GM23338 (cell line): ENCODE data around the gene ZNF383. TPM values are rescaled to one million over a fixed set of nuclear protein-coding genes. Genes with fewer than 3 reads are reported as not detected.

Experiments used
- ATAC-seq: fragments of 200-7000 bp; cut with Tn5 transposase; 3 replicates; pipeline ENCODE4 v1.9.1; 2020
- DNase-seq: peaks from one replicate; pipeline ENCODE4 v3.0.0-alpha.2; 2015; ENCODE audit warnings: low spot score
- H2AFZ ChIP-seq: fragments of 200-600 bp; sonication (generic); 2 replicates; pipeline ENCODE4 v1.8.0; 2016; ENCODE audit warnings: antibody characterized with exemption, mild to moderate bottlenecking, moderate library complexity
- H3F3A ChIP-seq: fragments of 200-600 bp; sonication (generic); replicated peaks from 2 replicates; pipeline ENCODE4 v1.8.0; 2017; ENCODE audit warnings: antibody characterized with exemption, mixed run types, low read depth
- H3K27ac ChIP-seq: fragments of 200-600 bp; sonication (generic); 2 replicates; pipeline ENCODE4 v1.6.1; 2016; ENCODE audit warnings: low read depth
- H3K27me3 ChIP-seq: fragments of 200-600 bp; sonication (generic); 2 replicates; pipeline ENCODE4 v1.8.0; 2016; ENCODE audit warnings: mild to moderate bottlenecking, mixed run types, moderate library complexity; ENCODE audit not compliant: insufficient read depth
- H3K36me3 ChIP-seq: fragments of 200-600 bp; sonication (generic); 2 replicates; pipeline ENCODE4 v1.8.0; 2016; ENCODE audit warnings: mild to moderate bottlenecking; ENCODE audit not compliant: insufficient read depth
- H3K4me1 ChIP-seq: fragments of 200-600 bp; sonication (generic); 2 replicates; pipeline ENCODE4 v1.8.0; 2016; ENCODE audit warnings: mild to moderate bottlenecking, moderate library complexity; ENCODE audit not compliant: insufficient read depth
- H3K4me2 ChIP-seq: fragments of 200-600 bp; sonication (generic); 2 replicates; pipeline ENCODE4 v1.7.1; 2017; ENCODE audit warnings: mixed run types
- H3K4me3 ChIP-seq: fragments of 200-600 bp; sonication (generic); 2 replicates; pipeline ENCODE4 v1.6.1; 2016; ENCODE audit warnings: mixed run types
- H3K79me2 ChIP-seq: fragments of 200-600 bp; sonication (generic); replicated peaks from 2 replicates; pipeline ENCODE4 v1.8.0; 2017; ENCODE audit warnings: mild to moderate bottlenecking; ENCODE audit not compliant: insufficient read depth
- H3K9me2 ChIP-seq: fragments of 200-600 bp; sonication (generic); 2 replicates; pipeline ENCODE4 v1.8.0; 2017; ENCODE audit not compliant: insufficient read depth
- H4K20me1 ChIP-seq: fragments of 200-600 bp; sonication (generic); replicated peaks from 2 replicates; pipeline ENCODE4 v1.8.0; 2017; ENCODE audit warnings: mild to moderate bottlenecking; ENCODE audit not compliant: insufficient read depth
- H3K27ac Mint-ChIP-seq: 2 replicates; pipeline ENCODE4 v1.8.0; 2020; ENCODE audit warnings: inconsistent platforms, mild to moderate bottlenecking, moderate library complexity, mixed read lengths
- H3K27me3 Mint-ChIP-seq: 3 replicates; pipeline ENCODE4 v1.8.0; 2022; ENCODE audit warnings: low read depth, mild to moderate bottlenecking, moderate library complexity, mixed read lengths, inconsistent platforms; ENCODE audit not compliant: insufficient read depth, poor library complexity
- H3K36me3 Mint-ChIP-seq: 3 replicates; pipeline ENCODE4 v1.8.0; 2021; ENCODE audit warnings: low read depth, mild to moderate bottlenecking, inconsistent platforms, moderate library complexity, mixed read lengths
- H3K4me1 Mint-ChIP-seq: 3 replicates; pipeline ENCODE4 v1.8.0; 2020; ENCODE audit warnings: mild to moderate bottlenecking, inconsistent platforms, mixed read lengths
- H3K4me3 Mint-ChIP-seq: 3 replicates; pipeline ENCODE4 v1.8.0; 2021; ENCODE audit warnings: moderate library complexity, mild to moderate bottlenecking, inconsistent platforms, mixed read lengths
- H3K9me3 Mint-ChIP-seq: 3 replicates; pipeline ENCODE4 v1.8.0; 2020; ENCODE audit warnings: moderate library complexity, mild to moderate bottlenecking, inconsistent platforms, mixed read lengths
- CREB1 ChIP-seq: fragments of 250-450 bp; sonication (Bioruptor Pico); IDR thresholded peaks from 2 replicates; pipeline ENCODE4 v1.5.0; 2020; ENCODE audit warnings: low read depth, mild to moderate bottlenecking, moderate library complexity
- CTCF ChIP-seq, 2 experiments: fragments of 200-600 bp in 1 of 2; sonication (generic) in 1 of 2; conservative IDR thresholded peaks; 2 replicates each; pipeline versions ENCODE4 v1.5.1 to v1.6.1; 2016 to 2017; ENCODE audit warnings: antibody characterized with exemption in 2 of 2, low read depth in 2 of 2, mild to moderate bottlenecking in 2 of 2, moderate library complexity in 1 of 2
- JUNB ChIP-seq: IDR thresholded peaks from one replicate; pipeline ENCODE4 v1.6.1; 2016; ENCODE audit warnings: antibody characterized with exemption; ENCODE audit not compliant: unreplicated experiment
- NANOG ChIP-seq: IDR thresholded peaks from 2 replicates; pipeline ENCODE4 v1.6.1; 2016; ENCODE audit warnings: antibody characterized with exemption, borderline replicate concordance
- POLR2AphosphoS5 ChIP-seq: IDR thresholded peaks from 2 replicates; pipeline ENCODE4 v1.6.1; 2016; ENCODE audit warnings: antibody characterized with exemption, low read depth
- REST ChIP-seq: IDR thresholded peaks from one replicate; pipeline ENCODE4 v1.6.1; 2018; ENCODE audit warnings: antibody characterized with exemption; ENCODE audit not compliant: unreplicated experiment
- STAT1 ChIP-seq: IDR thresholded peaks from one replicate; pipeline ENCODE4 v1.6.1; 2016; ENCODE audit warnings: antibody characterized with exemption; ENCODE audit not compliant: unreplicated experiment
- ZNF114 ChIP-seq: fragments of 250-450 bp; sonication (Bioruptor Pico); IDR thresholded peaks from 2 replicates; pipeline ENCODE4 v1.5.0; 2020; ENCODE audit warnings: mild to moderate bottlenecking, moderate library complexity
- ZNF462 ChIP-seq: fragments of 250-450 bp; sonication (Bioruptor Pico); IDR thresholded peaks from 2 replicates; pipeline ENCODE4 v1.5.0; 2020; ENCODE audit warnings: mild to moderate bottlenecking, moderate library complexity
- polyA plus RNA-seq: library from polyadenylated mRNA; unstranded; fragments of >200 nt; fragmentation: Nextera tagmentation; extraction: Ambion mirVana; gene quantifications from 2 replicates; pipeline ENCODE4 v1.2.1, GENCODE V29; 2016
- total RNA-seq: library from RNA; depleted of rRNA; stranded (reverse); fragments of >200 nt; shearing (Covaris generic); gene quantifications from 2 replicates; pipeline ENCODE4 v1.2.3, GENCODE V29; 2014
- TF ChIP-seq, protein P1 (sequence below): IDR thresholded peaks from 2 replicates; pipeline ENCODE4 v1.6.1; 2016; ENCODE audit warnings: antibody characterized with exemption

The ZNF383 gene
- total and polyA plus RNA-seq, 2 experiments from 2014 or later: 3.1 to 6.7 TPM

DNA sequence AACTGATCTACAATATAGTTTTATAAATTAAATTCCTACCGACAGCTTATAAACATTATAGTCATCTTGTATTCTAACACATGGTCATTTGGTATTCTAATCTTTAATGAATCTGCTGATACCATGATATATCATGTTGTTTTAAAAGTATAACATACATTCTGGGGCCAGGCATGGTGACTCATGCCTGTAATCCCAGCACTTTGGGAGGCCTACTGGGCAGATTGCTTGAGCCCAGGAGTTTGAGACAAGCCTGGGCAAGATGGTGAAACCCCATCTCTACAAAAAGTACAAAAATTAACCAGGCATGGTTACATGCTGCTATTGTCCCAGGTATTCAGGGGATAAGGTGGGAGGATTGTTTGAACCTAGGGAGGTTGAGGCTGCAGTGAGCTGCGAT, 3.1 kb downstream of the ZNF383 start:
- Mint-ChIP-seq H3K9me3 (peaks cover 29% of the 10 kb centered on the region), H3K4me3 (no peak overlapping the region), H3K27ac (no peak overlapping the region), H3K4me1 (peaks cover 8% of the 10 kb centered on the region), H3K36me3 (peaks cover 46% of the 10 kb centered on the region), H3K27me3 (peaks cover 6% of the 10 kb centered on the region)
- no peak for TF ChIP-seq NANOG
- no peak for ATAC-seq
- Histone ChIP-seq H3K4me1 (no peaks in the 10 kb centered on the region), H3K4me3 (no peak overlapping the region), H4K20me1 (no peaks in the 10 kb centered on the region; the same call in 1 of the 2 replicates), H3F3A (no peaks in the 10 kb centered on the region), H3K27me3 (no peaks in the 10 kb centered on the region), H2AFZ (no peak overlapping the region), H3K27ac (no peak overlapping the region), H3K9me2 (no peaks in the 10 kb centered on the region), H3K4me2 (no peak overlapping the region), H3K36me3 (no peaks in the 10 kb centered on the region), H3K79me2 (peaks cover 23% of the 10 kb centered on the region)
- DNase-seq: no peak

GRCh38 chr19:37226248-37226647, 8.2 kb downstream of the ZNF383 start:
- H3K4me2 ChIP-seq: no peak overlapping the region
- H2AFZ ChIP-seq: no peak overlapping the region
- no peaks in the 10 kb centered on the region for H3K36me3 ChIP-seq
- H3K9me2 ChIP-seq: no peaks in the 10 kb centered on the region
- no peak overlapping the region for H3K4me3 ChIP-seq
- H3K27ac ChIP-seq: no peak overlapping the region
- ATAC-seq: no peak
- H3K27me3 Mint-ChIP-seq: no peaks in the 10 kb centered on the region
- H3K27me3 ChIP-seq: no peaks in the 10 kb centered on the region
- 0 out of 2 replicates have a peak, but pooled peaks cover 4% of the 10 kb centered on the region for H3F3A ChIP-seq
- H3K27ac Mint-ChIP-seq: no peak overlapping the region
- DNase-seq: no peak
- no peak overlapping the region for H3K4me3 Mint-ChIP-seq
- no peaks in the 10 kb centered on the region for H3K4me1 ChIP-seq
- H3K4me1 Mint-ChIP-seq: no peaks in the 10 kb centered on the region
- peaks cover 73% of the 10 kb centered on the region for H3K36me3 Mint-ChIP-seq
- no peaks in the 10 kb centered on the region for H3K79me2 ChIP-seq
- H4K20me1 ChIP-seq: no peaks in the 10 kb centered on the region; the same call in 1 of the 2 replicates
- peaks cover 55% of the 10 kb centered on the region for H3K9me3 Mint-ChIP-seq
- no peak for TF ChIP-seq STAT1
- no peak for TF ChIP-seq CREB1
- no peak for TF ChIP-seq ZNF114 (CRISPR knock-in tag)
- no peak for TF ChIP-seq CTCF (conservative IDR thresholded peaks at IDR 0.05; ENCODE audit: low read depth in 2 of 2)
- no peak for TF ChIP-seq JUNB
- no peak for TF ChIP-seq ZNF462
- TF ChIP-seq, protein P1, sequence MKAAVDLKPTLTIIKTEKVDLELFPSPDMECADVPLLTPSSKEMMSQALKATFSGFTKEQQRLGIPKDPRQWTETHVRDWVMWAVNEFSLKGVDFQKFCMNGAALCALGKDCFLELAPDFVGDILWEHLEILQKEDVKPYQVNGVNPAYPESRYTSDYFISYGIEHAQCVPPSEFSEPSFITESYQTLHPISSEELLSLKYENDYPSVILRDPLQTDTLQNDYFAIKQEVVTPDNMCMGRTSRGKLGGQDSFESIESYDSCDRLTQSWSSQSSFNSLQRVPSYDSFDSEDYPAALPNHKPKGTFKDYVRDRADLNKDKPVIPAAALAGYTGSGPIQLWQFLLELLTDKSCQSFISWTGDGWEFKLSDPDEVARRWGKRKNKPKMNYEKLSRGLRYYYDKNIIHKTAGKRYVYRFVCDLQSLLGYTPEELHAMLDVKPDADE: no peak
- TF ChIP-seq REST: no peak
- TF ChIP-seq NANOG: no peak
- no peak for TF ChIP-seq POLR2AphosphoS5
